Epithelial cell of esophagus (primary cell): Measurements from ENCODE around the gene STK26.
"Not testable (repeated sequence)": the region's sequence is repeated elsewhere in the genome, so short reads cannot be mapped to it uniquely, and the experiment has no call there.

Source experiments
- DNase-seq: peaks from one replicate; pipeline ENCODE4 v3.0.0; 2010; ENCODE audit warnings: low read depth
- H3K4me3 ChIP-seq: 2 replicates; pipeline ENCODE4 v1.5.1; 2011; ENCODE audit warnings: mild to moderate bottlenecking, low read length, control low read depth
- TF ChIP-seq, protein P1 (sequence below): IDR thresholded peaks from 2 replicates; pipeline ENCODE4 v1.5.1; 2011; ENCODE audit warnings: low read depth, mild to moderate bottlenecking, low read length, control low read depth, inconsistent platforms; ENCODE audit not compliant: insufficient read depth; ENCODE audit errors: missing control alignments

The STK26 gene

DNA sequence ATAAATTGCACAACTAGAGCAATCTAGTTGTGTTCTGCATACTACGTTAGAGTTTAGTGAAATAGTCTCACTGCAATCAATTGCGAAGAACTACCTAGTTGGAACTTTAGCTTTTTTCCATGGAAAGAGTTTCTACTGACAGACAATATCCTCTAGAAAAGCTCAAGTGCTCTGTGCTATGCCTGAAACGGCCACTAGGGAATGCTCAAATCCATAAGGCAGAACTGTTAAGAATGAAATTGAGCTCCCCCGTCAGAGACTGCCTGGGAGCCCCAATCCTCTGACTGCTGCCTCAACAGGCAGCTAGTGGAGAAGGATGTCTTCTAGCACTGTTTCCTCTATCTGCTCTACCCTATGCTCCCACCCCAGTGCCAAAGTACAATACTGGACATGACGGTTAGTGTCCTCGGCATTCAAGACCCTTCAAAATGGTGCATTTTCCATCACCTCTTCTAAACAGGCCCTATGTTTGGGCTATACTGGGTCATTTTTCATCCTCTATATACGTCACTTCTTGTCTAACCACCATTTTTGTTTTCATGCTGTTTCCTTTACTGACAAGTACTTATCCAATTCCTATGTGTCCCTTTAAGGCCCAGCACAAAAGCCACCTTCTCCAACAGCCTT, 69.5 kb downstream of the STK26 start:
- TF ChIP-seq, protein P1, sequence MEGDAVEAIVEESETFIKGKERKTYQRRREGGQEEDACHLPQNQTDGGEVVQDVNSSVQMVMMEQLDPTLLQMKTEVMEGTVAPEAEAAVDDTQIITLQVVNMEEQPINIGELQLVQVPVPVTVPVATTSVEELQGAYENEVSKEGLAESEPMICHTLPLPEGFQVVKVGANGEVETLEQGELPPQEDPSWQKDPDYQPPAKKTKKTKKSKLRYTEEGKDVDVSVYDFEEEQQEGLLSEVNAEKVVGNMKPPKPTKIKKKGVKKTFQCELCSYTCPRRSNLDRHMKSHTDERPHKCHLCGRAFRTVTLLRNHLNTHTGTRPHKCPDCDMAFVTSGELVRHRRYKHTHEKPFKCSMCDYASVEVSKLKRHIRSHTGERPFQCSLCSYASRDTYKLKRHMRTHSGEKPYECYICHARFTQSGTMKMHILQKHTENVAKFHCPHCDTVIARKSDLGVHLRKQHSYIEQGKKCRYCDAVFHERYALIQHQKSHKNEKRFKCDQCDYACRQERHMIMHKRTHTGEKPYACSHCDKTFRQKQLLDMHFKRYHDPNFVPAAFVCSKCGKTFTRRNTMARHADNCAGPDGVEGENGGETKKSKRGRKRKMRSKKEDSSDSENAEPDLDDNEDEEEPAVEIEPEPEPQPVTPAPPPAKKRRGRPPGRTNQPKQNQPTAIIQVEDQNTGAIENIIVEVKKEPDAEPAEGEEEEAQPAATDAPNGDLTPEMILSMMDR, result peak; percentile 85
- no peak overlapping the region for H3K4me3 ChIP-seq
- peak; percentile 77 for DNase-seq

DNA sequence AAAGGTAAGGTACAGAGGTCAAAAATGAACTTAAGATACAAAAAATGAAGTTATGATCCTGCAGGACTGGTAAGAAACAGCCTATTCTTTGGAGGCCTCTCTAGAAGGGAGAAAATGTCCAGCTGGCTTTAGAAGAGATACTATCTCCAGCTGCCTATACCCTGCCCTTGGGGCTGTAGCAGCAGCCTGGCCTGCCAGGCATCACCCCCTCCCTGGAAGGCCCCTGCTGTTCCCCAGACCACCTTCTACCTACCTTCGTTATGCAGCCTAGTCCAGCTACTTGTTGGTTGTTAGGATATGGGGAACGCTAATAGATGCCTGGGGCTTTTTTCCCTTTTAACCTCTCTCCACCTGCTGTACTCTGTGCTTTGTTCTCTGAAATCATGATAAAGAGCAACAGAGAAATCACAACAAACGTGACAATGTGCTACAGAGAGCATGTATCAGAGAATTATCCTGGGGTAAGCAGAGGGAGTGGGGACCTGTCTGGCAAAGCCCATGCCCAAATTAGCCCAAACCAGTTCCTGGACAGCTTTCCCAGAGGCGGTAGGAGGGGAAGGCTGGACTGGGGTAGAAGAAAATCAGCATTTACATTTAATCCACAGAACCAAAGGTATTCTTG, 70.2 kb downstream of the STK26 start:
- no peak for DNase-seq
- H3K4me3 ChIP-seq, result no peak overlapping the region
- TF ChIP-seq, protein P1, result no peak

DNA sequence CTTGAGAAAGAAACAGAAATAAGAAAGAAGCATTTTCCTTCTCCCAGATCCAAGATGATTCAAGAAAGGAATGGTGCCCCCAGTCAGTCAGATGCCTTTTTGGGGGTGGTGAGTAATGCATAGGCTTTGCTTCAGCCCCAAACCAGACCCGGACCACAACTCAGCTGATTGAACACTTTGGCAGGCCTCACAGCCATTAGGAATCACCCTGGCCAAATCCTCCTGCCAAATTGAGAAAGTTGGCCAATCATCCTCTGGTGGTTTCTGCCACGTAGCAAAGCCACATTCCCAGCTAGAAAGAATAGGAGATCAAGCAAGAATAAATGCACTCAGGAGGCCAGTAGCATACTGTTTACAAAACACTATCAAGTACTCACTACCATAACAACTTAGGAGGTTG, 71.1 kb downstream of the STK26 start:
- TF ChIP-seq, protein P1, result no peak
- no peak overlapping the region for H3K4me3 ChIP-seq
- no peak for DNase-seq

DNA sequence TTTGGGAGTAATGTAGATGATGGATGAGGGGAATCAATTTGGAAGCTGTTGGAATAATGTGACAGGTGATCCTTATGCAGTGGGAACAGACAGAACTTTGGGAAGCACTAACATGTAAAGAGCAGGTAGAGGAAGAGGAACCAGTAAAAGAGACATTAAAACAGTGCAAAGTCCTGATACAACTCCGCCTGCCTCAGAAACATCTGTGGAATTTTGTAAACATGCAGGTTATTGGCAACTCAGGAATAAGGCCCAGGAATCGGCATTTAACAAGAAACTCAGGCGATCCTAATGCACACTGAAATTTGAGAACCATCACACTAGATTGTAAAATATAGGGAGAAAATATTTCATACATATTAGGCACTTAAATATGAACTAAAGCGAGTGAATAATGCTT, 75.6 kb downstream of the STK26 start:
- not testable (repeated sequence) for DNase-seq, H3K4me3 ChIP-seq

DNA sequence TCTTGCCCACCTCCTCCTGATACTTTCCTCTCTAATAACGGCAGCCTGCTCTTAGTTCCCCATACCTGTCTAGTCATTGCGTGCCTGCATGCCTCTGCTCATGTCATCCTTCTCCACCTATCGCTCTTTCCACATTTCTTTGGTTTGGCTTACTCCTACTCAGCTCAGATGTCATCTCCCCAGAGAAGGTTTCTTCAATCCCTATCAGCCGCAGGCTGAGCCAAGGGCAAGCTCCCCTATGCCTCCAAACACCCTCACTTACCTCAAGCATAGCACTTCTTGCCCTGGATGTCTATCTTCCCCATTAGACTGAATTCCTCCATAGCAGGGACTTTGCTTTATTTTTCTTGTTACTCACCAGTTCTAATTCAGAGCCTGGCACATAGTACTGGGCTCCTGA, 78.1 kb downstream of the STK26 start:
- TF ChIP-seq, protein P1, result no peak
- no peak for DNase-seq

DNA sequence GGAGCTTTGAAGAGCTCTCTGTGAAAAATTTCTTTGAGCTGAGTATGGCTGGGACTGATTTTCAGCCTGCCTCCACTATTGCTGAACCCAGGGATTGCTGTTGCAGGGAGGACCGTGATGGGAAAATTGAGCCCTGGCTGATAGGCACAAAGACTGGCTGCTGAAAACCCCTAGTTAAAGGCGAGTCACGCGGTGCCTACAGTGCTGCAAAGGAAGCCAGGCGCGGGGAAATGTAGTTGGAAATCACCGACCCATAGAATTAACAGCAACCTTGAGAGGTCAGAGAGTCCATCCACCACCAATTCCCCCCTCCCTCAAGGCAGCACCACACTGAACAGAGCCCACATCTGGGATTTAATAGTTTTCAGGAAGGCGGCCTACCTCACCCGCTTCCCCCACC, 78.7 kb downstream of the STK26 start:
- TF ChIP-seq, protein P1, result no peak
- no peak for DNase-seq
- no peak overlapping the region for H3K4me3 ChIP-seq

More for the DNA sequence above, 78.1 kb downstream of the STK26 start:
- H3K4me3 ChIP-seq, result no peak overlapping the region

DNA sequence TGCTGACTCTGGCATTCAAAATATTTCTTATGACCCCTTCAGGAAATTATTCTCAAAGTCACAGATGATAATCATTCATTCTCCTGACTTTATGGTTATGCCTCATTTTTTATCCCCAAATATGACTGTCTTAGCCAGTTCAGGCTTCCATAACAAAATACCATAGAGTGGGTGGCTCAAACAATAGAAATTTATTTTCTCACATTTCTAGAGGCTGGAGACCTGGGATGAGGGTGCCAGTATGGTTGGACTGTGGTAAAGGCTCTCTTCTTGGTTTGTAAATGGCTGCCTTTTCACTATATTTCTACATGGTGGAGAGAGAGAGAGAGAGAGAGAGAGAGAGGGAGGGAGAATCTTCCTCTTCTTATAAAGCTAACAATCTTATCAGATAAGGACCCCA, 84.2 kb downstream of the STK26 start:
- TF ChIP-seq, protein P1, result no peak
- no peak overlapping the region for H3K4me3 ChIP-seq
- no peak for DNase-seq

DNA sequence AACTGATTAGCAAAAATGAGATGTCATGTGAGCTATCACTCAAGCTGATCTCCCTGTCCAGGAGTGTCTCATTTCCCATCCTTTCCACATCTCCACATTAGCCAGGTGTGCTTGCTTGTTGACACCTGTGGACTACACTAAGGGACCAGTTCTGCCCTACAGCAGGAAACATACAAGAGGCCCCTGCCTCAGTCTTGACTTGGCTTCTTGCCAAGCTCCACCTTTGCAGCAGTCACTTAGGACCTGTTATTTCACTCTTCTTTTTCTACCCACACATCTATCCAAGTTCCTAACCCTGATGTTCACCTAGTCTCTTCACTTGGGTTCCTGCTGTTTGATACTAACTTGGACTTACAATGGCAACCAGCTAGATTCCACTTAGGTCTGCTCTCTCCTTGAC, 91.5 kb downstream of the STK26 start:
- DNase-seq, result no peak
- TF ChIP-seq, protein P1, result no peak
- H3K4me3 ChIP-seq, result no peak overlapping the region
